Brain pericyte (primary cell): ENCODE results near the gene RRM2.
"Not testable (repeated sequence)": the region's sequence is repeated elsewhere in the genome, so short reads cannot be mapped to it uniquely, and the experiment has no call there.

Source experiments
- DNase-seq: peaks from one replicate; pipeline ENCODE4 v3.0.0-alpha.2; 2012; ENCODE audit warnings: low read depth, low spot score

RRM2 gene

DNA sequence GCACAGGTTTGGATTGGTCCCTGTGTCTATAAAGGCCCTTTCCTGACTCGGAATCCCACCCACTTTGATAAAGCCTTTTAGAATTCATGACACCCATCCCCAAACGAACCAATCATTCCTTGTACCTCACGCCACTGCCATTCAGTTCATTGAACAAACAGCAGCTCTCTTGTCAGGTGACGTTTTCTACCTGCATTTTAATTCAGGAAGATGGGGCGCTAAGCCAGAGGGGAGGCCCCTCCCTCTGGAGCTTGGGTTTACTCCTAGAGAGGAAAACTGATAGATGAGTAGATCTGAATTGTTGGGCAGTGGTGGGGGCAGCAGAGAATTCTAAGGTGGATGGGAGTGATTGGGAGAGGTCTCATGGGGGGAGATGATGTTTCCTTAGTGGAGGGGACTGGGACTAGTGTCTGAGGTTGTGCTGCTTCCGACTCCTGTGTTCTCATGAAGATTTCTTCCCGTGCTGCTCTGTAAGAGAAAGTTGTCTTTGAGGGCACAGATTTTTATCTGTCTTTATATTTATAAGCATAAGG, 9.6 kb downstream of the RRM2 start:
- no peak for DNase-seq

DNA sequence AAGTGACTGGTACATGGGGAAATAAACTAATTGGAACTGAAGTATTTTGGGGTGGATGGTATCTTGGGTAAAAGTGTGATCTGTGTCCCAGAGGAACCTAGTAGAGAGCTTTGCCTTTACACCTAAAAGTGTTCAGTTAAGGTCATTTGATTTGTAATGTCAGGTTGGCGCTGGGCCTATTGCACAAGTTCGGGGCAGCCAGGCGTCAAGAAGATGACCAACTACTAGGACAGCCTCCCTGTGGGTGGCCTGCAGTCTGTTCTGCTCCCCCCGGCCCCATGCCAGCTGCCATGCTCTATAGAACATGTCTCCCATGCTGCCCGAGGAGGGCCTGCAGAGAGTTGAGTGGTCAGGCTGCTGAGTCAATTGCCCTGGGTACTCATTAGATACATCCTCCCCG, 10.1 kb downstream of the RRM2 start:
- DNase-seq, result no peak

GRCh38 chr2:10132996-10133647, 10.6 kb downstream of the RRM2 start:
- no peak for DNase-seq

DNA sequence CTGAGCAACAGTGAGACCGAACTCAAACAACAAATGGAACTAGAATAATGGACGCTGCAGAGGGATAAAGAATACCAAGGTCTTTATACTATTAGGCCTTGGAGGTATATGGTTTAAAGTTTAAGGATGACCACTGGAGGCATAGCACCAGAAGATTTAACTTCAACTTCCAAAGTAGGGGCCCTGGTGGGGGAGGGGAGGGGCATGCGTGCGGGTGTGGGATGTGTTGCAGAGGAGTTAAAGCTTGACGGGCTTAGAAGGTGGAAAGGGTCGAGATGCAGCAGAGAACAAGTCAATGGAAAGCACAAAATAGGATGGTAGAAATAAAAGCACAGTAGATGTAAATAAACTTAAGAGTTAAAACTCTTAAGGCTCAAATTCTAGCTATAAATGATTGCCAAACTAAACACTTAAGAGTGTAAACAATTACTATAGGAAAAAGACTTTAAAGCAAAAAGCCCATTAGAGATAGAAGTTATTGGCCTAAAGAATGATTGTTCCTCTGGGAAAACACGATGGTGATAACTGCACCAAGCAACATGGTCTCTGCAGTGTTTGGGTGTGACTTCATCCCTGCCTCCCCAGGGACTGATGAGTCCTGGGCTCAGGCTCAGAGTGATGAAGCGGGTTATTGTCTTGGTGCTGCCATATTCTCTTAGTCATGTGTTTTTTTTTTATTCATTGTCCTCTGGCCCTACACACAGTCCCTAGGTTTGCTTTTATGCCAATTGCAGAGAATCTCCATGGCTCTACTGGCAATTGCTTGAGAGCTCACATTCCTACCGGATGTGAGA, 13.0 kb downstream of the RRM2 start:
- no peak for DNase-seq

DNA sequence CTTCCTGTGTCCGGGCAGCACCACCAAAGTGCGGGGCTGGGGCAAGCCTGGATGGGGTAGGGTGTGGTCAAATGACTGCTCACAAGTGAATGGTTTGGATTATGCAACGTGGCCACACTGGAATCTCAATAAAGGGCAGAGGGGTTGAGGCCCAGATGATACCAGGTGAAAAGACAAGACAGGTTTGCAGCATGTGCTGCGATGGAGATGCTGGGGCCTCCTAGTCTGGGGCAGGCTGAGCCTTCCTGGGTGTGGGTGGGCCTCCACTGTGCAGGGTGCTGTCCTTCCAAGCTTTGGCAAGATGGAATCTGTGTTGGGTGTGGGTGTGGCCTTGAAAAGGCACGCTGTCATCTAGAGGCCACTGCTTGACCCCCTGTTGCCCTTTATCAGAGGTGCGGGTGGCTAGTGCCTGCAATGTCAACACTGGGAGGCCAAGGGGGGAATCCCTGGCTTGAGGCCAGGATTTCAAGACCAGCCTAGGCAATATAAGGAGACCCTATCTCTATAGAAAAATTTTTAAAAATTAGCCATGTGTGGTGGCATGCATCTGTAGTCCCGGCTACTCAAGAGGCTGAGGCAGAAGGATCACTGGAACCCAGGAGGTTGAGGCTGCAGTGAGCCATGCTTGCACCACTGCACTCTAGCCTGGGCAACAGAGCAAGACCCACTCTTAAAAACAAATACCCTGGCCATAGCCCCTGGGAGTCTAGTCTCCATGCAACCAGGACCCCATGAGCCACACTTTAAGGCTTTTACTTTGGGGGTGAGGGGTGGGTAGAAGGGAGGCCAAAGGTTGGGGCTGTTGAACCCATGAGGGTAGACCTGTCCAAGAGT, 13.8 kb downstream of the RRM2 start:
- DNase-seq, result no peak

- no peak for DNase-seq
Observed at GRCh38 chr2:10137053-10137843, 14.7 kb downstream of the RRM2 start.

GRCh38 chr2:10139536-10139935, 17.0 kb downstream of the RRM2 start:
- DNase-seq, result no peak

DNA sequence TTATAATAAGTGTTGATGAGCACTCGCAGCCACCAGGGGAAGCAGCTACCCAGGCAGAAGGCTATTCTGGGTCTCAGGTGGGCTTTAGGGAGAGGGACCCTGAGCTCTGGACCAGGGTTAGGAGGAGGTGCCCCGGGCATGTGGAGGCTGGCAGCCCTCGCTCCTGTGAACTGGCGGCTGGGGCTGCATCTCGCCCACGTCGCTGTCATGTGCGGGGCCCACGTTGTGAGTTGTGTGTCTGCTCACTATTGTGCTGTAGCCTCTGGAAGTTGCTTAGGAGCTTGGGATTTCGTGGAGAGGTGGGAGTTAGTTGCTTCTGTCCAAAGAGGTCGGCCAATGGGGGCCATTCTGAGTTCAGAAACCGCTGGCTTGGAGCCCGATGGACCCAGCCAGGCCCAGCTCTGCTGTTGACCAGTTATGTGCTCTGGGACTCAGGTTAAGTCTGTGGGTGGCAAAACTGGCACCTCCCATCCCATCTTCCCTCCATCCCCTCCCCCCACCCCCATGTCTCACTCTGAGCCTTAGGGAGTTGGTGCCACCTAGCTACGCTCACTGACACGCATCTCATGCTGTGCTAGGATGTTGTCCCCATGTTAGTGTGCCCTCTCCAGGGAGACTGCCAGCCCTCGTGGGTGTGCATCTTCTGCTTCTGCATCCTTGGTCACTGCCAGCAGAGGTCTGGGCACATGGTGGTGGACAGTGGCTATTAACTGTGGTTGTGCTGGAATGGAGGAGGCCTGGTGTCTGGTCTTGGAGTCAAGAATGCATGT, 18.5 kb downstream of the RRM2 start:
- DNase-seq, result no peak

DNA sequence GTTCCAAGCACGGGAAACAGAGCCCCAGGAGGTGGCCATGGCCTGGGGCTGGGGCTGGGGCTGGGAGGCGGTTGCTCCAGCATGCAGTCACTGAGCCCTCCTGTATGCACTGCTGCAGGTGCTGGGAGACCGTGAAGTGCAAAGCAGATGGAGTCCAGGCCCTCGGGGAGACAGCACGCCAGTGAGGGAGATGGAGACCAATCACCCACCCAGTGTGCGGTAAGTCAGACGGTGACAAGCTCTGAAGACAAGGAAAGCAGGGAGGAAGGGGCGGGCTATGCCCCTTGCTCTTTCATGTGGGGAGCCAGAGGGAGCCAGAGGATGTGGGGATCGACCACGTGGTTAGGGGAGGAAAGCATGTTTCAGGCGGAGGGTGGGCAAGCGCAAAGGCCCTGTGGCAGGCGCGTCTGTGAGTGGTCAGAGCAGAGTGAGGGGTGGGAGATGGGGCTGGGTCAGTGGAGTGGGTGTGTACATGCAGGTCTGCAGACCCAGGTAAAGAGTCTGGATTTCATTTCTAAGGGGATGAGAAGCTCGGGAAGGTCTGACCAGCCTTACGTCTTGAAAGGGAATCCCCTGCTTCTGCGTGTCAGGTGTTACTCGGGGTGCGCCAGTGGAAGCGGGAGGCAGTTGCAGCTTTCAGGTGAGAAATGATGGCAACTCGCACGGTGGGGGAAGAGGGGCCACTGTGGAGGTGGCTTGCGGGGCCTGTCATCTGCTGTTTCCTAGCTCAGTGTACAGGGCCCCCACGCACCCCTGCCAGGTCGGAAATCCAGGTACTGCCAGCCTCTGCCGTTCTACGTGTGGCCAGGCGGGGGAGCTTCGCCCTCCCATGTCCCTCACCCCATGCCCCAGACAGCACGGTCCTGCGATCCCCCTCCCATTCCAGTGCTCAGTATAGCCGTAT, 19.4 kb downstream of the RRM2 start:
- DNase-seq, result no peak

- no peak for DNase-seq
Observed at GRCh38 chr2:10142640-10142965, 20.1 kb downstream of the RRM2 start.

- no peak for DNase-seq
Observed at GRCh38 chr2:10144771-10145518, 22.4 kb downstream of the RRM2 start.

- no peak for DNase-seq
Observed at GRCh38 chr2:10145519-10146357, 23.2 kb downstream of the RRM2 start.

DNA sequence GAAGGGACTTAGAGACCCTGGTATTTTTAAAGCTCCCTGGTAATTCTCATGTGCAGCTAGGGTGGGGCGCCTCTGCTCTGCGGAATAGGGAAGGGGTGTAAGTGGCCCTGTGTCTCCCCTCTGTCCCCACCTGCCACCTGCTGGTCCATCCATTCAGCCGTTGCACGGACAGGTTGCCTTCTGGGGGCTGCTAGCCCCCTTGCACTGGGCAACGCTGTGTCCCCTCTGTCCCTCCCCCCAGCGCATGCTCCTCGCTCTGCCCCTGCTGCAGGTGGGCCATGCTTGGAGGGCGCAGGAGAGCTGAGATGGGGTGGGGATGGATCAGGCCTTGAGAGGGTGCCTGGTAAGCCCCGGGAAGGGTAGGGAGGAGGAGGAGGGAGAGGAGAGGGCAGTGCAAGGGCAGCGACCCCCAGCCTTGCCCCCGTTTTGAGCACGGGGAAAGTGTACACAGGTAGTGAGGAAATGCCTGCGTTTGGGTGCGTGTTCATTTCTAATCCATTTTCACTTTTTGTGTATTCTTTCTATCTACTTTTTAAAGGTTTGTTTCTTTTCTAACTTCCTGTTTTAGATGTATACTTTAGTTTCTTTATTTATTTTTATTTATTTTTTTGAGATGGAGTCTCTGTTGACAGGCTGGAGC, 23.9 kb downstream of the RRM2 start:
- no peak for DNase-seq

- DNase-seq, result not testable (repeated sequence)
Observed at GRCh38 chr2:10147050-10147660, 24.6 kb downstream of the RRM2 start.

DNA sequence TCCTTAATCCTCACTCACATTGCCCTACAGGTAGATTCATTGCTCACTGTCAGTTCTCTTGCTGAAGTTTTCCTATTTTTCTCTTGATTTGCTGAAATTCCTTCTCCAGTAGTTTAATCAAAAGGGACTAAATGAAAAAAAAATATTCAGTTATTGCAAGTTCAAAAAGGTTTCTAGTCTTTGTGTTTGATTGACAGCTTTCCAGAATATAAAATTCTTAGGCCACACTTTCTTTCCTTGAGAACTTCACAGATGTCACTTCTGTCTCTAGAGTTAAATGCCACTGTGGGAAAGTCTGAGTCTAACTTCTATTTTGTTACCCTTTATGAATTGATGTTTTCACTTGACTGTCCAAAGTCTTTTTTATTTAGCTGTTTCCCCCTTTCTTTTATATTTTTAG, 25.7 kb downstream of the RRM2 start:
- no peak for DNase-seq

GRCh38 chr2:10149635-10150034, 27.1 kb downstream of the RRM2 start:
- DNase-seq, result no peak

DNA sequence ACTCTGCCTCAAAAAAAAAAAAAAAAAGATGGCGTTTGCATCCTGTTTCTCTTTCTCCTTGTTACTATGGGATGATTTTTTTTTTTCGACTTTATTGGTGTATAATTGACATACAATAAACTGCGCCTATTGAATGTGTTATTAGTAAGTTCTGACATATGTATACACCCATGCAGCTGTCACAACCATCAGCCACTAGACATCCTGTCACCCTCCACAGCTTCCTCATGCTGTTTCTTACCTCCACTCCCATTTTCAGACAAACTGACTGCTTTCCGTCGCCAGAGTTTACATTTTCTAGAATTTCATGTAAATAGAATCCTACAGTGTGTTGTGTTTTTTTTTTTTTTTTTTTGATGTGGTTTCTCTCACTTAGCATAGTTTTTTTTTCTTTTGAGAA, 27.9 kb downstream of the RRM2 start:
- no peak for DNase-seq
